HFF-Myc (cell line): Measurements from ENCODE around the gene ARHGEF10L.

Experiments used
- DNase-seq: peaks from one replicate; pipeline ENCODE4 v3.0.0-alpha.2; 2011; ENCODE audit warnings: low read depth; ENCODE audit errors: extremely low read depth
- H3K4me3 ChIP-seq: replicated peaks from 2 replicates; pipeline ENCODE4 v1.5.1; 2011; ENCODE audit warnings: low read depth, mild to moderate bottlenecking, control low read depth, low read length
- TF ChIP-seq, protein P1 (sequence below): IDR thresholded peaks from 2 replicates; pipeline ENCODE4 v1.5.1; 2012; ENCODE audit warnings: mild to moderate bottlenecking, low read depth, low read length, control low read depth; ENCODE audit errors: missing control alignments

The ARHGEF10L gene

DNA sequence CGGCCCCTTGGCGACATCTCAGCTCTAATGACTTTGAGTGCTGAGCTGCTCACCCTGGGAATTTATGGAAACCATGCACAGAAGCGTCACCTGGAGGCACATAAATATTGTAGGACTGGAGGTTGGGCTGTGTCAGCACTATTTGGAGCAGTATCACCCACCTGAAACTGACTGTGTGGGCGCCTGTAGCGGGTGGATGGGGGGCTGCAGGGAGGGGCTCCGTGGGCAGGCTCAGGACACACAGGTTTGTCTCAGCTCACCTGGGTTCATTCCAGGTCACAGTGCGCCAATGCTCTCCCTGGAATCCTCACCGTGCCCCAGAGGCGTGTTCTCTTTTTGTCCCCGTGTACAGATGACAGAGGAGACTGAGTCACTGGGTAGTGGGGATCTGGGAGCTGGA lies 140.8 kb downstream of the ARHGEF10L start:
- DNase-seq, result no peak
- TF ChIP-seq, protein P1, sequence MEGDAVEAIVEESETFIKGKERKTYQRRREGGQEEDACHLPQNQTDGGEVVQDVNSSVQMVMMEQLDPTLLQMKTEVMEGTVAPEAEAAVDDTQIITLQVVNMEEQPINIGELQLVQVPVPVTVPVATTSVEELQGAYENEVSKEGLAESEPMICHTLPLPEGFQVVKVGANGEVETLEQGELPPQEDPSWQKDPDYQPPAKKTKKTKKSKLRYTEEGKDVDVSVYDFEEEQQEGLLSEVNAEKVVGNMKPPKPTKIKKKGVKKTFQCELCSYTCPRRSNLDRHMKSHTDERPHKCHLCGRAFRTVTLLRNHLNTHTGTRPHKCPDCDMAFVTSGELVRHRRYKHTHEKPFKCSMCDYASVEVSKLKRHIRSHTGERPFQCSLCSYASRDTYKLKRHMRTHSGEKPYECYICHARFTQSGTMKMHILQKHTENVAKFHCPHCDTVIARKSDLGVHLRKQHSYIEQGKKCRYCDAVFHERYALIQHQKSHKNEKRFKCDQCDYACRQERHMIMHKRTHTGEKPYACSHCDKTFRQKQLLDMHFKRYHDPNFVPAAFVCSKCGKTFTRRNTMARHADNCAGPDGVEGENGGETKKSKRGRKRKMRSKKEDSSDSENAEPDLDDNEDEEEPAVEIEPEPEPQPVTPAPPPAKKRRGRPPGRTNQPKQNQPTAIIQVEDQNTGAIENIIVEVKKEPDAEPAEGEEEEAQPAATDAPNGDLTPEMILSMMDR, result no peak
- no peak overlapping the region for H3K4me3 ChIP-seq

DNA sequence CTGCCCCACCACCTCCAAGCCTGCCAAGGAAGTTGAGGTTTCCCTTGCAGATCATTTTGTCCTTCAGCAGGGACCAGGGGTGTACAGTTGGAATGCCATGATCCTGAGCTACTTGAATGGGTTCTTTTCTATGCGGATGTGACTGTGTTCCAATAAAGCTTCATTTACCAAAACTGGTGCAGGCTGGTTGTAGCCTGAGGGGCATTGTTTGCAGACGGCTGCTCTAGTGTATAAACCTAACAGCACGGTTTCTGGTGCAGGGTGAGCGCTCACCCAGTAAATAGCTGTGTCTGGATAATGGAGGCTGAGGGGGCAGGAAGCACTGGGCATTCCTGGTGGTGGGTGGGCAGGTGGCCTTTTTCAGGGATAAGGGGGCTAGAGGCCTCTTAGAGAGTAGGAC lies 142.9 kb downstream of the ARHGEF10L start:
- no peak for DNase-seq
- H3K4me3 ChIP-seq, result no peak overlapping the region
- TF ChIP-seq, protein P1, result no peak

DNA sequence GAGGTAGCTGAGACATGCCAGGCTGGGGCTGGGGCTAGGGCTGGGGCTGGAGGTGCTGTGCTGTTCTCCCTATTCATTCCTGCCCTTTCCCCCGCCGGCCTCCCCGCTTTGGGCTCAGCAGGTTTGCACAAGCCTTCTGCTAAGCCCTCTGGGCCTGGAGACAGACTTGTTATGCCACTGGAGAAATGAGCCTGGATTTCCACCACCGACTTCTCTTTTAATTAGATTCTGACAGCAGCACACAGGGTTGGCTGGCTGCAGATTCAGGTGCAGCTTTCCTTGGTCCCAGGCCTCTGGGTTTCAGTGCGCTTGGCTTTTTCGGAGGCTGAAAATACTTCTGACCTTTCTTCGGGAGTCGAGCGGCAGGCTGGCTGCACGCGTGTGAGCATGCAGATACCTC lies 144.1 kb downstream of the ARHGEF10L start:
- TF ChIP-seq, protein P1, result no peak
- no peak overlapping the region for H3K4me3 ChIP-seq
- DNase-seq, result no peak

GRCh38 chr1:17684810-17685209 lies 145.3 kb downstream of the ARHGEF10L start:
- DNase-seq, result no peak
- TF ChIP-seq, protein P1, result no peak
- no peak overlapping the region for H3K4me3 ChIP-seq

DNA sequence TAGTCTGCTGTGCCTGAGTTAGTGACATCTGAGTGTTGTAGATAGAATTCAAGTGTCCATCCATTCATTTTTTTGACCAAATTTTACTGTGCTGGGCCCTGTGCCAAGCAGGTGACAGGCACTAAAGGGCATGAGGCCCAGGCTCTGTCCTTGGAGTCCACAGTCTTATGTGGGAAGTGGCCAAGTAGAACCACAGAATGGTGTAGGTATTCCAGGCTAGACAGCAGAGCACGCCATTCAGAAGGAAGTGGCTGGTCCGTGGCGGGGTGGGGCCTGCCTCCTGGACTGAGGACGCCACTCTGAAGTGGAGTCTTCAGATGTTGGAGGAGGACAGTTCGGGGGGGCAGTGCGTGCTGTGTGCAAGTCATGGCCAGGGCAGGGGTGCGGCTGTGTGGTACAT lies 146.8 kb downstream of the ARHGEF10L start:
- no peak overlapping the region for H3K4me3 ChIP-seq
- DNase-seq, result no peak
- TF ChIP-seq, protein P1, result no peak

DNA sequence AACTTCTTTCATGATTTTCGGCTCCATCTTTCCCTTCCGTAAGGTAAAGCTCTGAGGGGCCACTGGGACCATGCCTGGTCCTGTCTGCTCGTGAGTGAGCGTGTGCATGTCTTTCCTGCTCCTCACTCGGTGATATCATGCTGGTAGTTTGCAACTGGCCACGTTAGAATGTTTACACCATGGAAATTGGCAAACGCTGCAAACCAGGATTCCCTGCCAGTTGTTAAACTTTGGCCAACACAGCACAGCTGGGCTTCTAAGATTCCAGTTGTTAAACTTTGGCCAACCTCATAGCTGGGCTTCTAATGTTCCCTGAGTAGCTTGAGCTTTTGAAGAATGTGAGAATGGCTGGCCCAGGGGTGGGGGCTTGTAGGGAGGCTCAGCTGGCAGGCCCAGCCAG lies 147.6 kb downstream of the ARHGEF10L start:
- TF ChIP-seq, protein P1, result no peak
- DNase-seq, result no peak
- no peak overlapping the region for H3K4me3 ChIP-seq

DNA sequence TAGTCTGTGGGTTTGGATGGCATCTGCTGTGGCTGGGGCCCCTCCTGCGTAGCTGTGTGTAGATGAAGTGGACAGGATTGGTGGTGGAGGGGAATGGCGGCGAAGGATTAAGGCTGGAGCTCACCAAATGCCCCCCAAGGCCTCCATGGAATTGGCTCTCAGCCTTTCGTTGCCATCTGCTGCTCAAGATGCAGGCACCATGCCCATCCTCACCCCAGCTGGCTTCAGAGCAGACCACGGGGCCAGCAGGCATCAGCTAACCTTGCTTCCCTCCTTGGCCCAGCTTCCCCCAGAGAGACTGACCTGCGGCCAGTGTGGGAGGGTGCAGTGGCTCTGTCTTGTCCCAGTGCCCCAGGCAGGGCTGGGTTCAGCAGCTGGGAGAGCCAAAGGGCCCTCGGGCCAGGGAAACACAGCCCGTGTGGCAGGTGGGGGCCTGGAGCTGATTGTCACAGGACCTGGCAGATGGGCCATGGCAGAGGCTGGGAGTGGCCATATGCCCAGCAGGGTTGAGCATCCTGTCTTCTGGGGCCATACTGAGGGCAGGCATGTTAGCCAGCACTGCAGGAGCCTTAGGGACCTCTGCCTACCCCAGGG lies 148.8 kb downstream of the ARHGEF10L start:
- H3K4me3 ChIP-seq, result no peak overlapping the region
- no peak for DNase-seq
- TF ChIP-seq, protein P1, result no peak
